Measurements from ENCODE around the gene SRPK2.

SRPK2 gene

GRCh38 chr7:105107458-105107857 is 281.3 kb downstream of the SRPK2 start:
- TF ChIP-seq MYC (IDR thresholded peaks at IDR 0.05; ENCODE audit: low read depth, low read length) (no peak), MAX (IDR thresholded peaks at IDR 0.05; ENCODE audit: low read depth, low read length) (no peak), CTCF (IDR thresholded peaks at IDR 0.05; ENCODE audit: low read depth, low read length) (no peak), POLR2A (IDR thresholded peaks at IDR 0.05; ENCODE audit: extremely low read depth, insufficient read length) (no peak)

GRCh38 chr7:105106473-105106872 is 282.2 kb downstream of the SRPK2 start:
- DNase-seq (ENCODE audit: low read depth) = no peak
- no peak for TF ChIP-seq CTCF (IDR thresholded peaks at IDR 0.05; ENCODE audit: low read depth, low read length)
- TF ChIP-seq POLR2A (IDR thresholded peaks at IDR 0.05; ENCODE audit: extremely low read depth, insufficient read length) = no peak
- TF ChIP-seq MAX (IDR thresholded peaks at IDR 0.05; ENCODE audit: low read depth, low read length) = no peak
- TF ChIP-seq MYC (IDR thresholded peaks at IDR 0.05; ENCODE audit: low read depth, low read length) = no peak

More at GRCh38 chr7:105107458-105107857, 281.3 kb downstream of the SRPK2 start:
- H3K4me3 ChIP-seq (ENCODE audit: low read depth, low read length) = no peak overlapping the region
- no peak for DNase-seq (ENCODE audit: low read depth)

GRCh38 chr7:105105579-105105978 is 283.1 kb downstream of the SRPK2 start:
- no peak for DNase-seq (ENCODE audit: low read depth)
- H3K4me3 ChIP-seq (ENCODE audit: low read depth, low read length) = no peak overlapping the region
- TF ChIP-seq POLR2A (IDR thresholded peaks at IDR 0.05; ENCODE audit: extremely low read depth, insufficient read length) (no peak), MYC (IDR thresholded peaks at IDR 0.05; ENCODE audit: low read depth, low read length) (no peak), CTCF (IDR thresholded peaks at IDR 0.05; ENCODE audit: low read depth, low read length) (no peak), MAX (IDR thresholded peaks at IDR 0.05; ENCODE audit: low read depth, low read length) (no peak)

More at GRCh38 chr7:105106473-105106872, 282.2 kb downstream of the SRPK2 start:
- H3K4me3 ChIP-seq (ENCODE audit: low read depth, low read length) = no peak overlapping the region

- TF ChIP-seq MYC (IDR thresholded peaks at IDR 0.05; ENCODE audit: low read depth, low read length) = no peak
- no peak for TF ChIP-seq POLR2A (IDR thresholded peaks at IDR 0.05; ENCODE audit: extremely low read depth, insufficient read length)
- TF ChIP-seq CTCF (IDR thresholded peaks at IDR 0.05; ENCODE audit: low read depth, low read length) = no peak
- TF ChIP-seq MAX (IDR thresholded peaks at IDR 0.05; ENCODE audit: low read depth, low read length) = no peak
- no peak for DNase-seq (ENCODE audit: low read depth)
- H3K4me3 ChIP-seq (ENCODE audit: low read depth, low read length) = no peak overlapping the region
Observed at GRCh38 chr7:105102557-105103352, 286.0 kb downstream of the SRPK2 start.

GRCh38 chr7:105101864-105102263 is 286.9 kb downstream of the SRPK2 start:
- TF ChIP-seq CTCF (IDR thresholded peaks at IDR 0.05; ENCODE audit: low read depth, low read length) = no peak
- TF ChIP-seq MAX (IDR thresholded peaks at IDR 0.05; ENCODE audit: low read depth, low read length) = no peak
- no peak for TF ChIP-seq MYC (IDR thresholded peaks at IDR 0.05; ENCODE audit: low read depth, low read length)
- no peak for TF ChIP-seq POLR2A (IDR thresholded peaks at IDR 0.05; ENCODE audit: extremely low read depth, insufficient read length)
- H3K4me3 ChIP-seq (ENCODE audit: low read depth, low read length) = no peak overlapping the region
- DNase-seq (ENCODE audit: low read depth) = no peak

All from NB4 (cell line).